SJCRH30 (cell line): Measurements from ENCODE around the gene AKIP1. TPM values are rescaled to one million over a fixed set of nuclear protein-coding genes. Genes with fewer than 3 reads are reported as not detected.

ENCODE experiments used
- DNase-seq, 2 experiments: peaks; one replicate each; pipeline ENCODE4 v3.0.0-alpha.2; 2015 to 2020
- H3K27ac ChIP-seq: fragments of 250-450 bp; sonication (Bioruptor Pico); 2 replicates; pipeline ENCODE4 v1.5.1; 2020; ENCODE audit warnings: mild to moderate bottlenecking, moderate library complexity
- H3K27me3 ChIP-seq: fragments of 250-450 bp; sonication (Bioruptor Pico); 2 replicates; pipeline ENCODE4 v1.5.1; 2020; ENCODE audit warnings: mild to moderate bottlenecking, moderate library complexity
- H3K36me3 ChIP-seq: fragments of 250-450 bp; sonication (Bioruptor Pico); 2 replicates; pipeline ENCODE4 v1.5.1; 2020; ENCODE audit warnings: mild to moderate bottlenecking, moderate library complexity
- H3K4me1 ChIP-seq: fragments of 250-450 bp; sonication (Bioruptor Pico); 2 replicates; pipeline ENCODE4 v1.5.1; 2020; ENCODE audit warnings: mild to moderate bottlenecking, moderate library complexity
- H3K4me3 ChIP-seq: fragments of 250-450 bp; sonication (Bioruptor Pico); 2 replicates; pipeline ENCODE4 v1.5.1; 2020; ENCODE audit warnings: mild to moderate bottlenecking, moderate library complexity
- H3K9me3 ChIP-seq: fragments of 250-450 bp; sonication (Bioruptor Pico); replicated peaks from 2 replicates; pipeline ENCODE4 v1.5.1; 2020; ENCODE audit warnings: mild to moderate bottlenecking, moderate library complexity
- total RNA-seq: library from RNA; depleted of rRNA; stranded (reverse); fragments of >200 nt; shearing (Covaris generic); gene quantifications from 2 replicates; pipeline ENCODE4 v1.2.3, GENCODE V29; 2014; rRNA removed

Gene AKIP1
- total RNA-seq, 1 experiment from 2014 or later: 22.6 TPM

GRCh38 chr11:8961401-8961800, 50.4 kb downstream of the AKIP1 start:
- no peak overlapping the region for H3K27ac ChIP-seq
- H3K4me1 ChIP-seq: peaks cover 4% of the 10 kb centered on the region; the same call in 1 of the 2 replicates
- no peaks in the 10 kb centered on the region for H3K27me3 ChIP-seq
- no peaks in the 10 kb centered on the region; the same call in 1 of the 2 replicates for H3K36me3 ChIP-seq
- no peak overlapping the region for H3K4me3 ChIP-seq
- DNase-seq: no peak
- H3K9me3 ChIP-seq: no peaks in the 10 kb centered on the region

DNA sequence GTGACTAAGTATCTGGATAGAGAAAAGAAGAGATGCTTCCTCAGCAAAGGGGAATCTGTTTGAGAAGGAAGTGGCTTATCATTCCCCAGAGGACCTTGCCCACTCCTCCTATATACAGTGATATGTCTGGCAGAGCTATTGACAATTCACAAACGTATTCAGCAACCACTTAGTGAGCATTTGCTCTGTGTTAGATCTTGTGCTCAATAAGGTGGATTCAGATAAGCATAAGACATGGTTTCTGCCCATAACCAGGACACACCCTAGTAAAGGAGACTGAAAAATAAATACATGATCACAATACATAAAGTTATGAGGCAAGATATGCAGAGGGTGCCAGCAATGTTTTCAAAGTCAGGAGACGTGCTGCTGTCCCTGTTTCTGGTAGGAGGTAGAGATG, 51.9 kb downstream of the AKIP1 start:
- Histone ChIP-seq H3K4me3 (no peak overlapping the region), H3K27ac (no peak overlapping the region), H3K9me3 (no peaks in the 10 kb centered on the region), H3K4me1 (peaks cover 4% of the 10 kb centered on the region; the same call in 1 of the 2 replicates), H3K36me3 (no peaks in the 10 kb centered on the region), H3K27me3 (no peaks in the 10 kb centered on the region)
- DNase-seq: no peak

DNA sequence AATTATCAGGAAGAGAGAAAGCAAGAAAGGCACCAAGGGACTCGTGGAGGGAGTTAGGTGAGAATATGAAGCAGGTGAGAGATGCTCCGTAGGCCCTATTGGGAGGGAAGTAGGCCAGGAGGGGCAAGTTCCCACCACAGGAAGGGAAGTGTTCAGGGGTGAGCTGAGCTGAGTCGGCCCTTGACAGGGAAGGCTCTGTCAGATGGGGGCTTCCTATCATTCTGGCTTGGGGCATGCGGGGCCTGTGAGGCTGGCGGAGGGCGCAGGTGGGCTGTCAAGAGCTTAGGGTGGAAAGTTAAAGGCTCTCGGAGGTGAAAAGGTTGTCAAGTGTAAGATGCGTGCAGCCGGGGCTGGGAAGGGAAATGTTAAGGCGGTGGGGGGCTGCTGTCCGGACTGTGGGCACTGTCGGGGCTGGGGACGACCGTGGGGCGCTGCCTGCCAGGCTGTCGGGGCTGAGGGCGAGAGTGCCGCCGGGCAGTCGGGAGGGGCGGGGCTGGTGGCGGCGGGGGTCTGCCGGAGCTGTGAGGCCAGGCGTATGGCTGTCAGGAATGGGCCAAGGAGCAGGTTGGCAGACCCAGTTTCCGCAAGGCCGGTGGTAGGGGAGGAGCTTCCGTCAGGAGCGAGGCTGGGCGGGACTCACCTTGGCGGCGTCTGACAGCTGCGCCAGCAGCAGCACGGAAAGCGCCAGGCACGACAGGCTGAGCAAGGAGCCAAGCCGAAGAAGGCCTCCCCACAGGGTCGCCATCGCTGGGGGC, 52.8 kb downstream of the AKIP1 start:
- Histone ChIP-seq H3K4me3 (peak overlapping the region; percentile 89), H3K4me1 (peaks cover 4% of the 10 kb centered on the region; the same call in 1 of the 2 replicates), H3K27me3 (no peaks in the 10 kb centered on the region), H3K36me3 (no peaks in the 10 kb centered on the region), H3K9me3 (no peaks in the 10 kb centered on the region), H3K27ac (peak overlapping the region; percentile 78)
- no peak for DNase-seq

DNA sequence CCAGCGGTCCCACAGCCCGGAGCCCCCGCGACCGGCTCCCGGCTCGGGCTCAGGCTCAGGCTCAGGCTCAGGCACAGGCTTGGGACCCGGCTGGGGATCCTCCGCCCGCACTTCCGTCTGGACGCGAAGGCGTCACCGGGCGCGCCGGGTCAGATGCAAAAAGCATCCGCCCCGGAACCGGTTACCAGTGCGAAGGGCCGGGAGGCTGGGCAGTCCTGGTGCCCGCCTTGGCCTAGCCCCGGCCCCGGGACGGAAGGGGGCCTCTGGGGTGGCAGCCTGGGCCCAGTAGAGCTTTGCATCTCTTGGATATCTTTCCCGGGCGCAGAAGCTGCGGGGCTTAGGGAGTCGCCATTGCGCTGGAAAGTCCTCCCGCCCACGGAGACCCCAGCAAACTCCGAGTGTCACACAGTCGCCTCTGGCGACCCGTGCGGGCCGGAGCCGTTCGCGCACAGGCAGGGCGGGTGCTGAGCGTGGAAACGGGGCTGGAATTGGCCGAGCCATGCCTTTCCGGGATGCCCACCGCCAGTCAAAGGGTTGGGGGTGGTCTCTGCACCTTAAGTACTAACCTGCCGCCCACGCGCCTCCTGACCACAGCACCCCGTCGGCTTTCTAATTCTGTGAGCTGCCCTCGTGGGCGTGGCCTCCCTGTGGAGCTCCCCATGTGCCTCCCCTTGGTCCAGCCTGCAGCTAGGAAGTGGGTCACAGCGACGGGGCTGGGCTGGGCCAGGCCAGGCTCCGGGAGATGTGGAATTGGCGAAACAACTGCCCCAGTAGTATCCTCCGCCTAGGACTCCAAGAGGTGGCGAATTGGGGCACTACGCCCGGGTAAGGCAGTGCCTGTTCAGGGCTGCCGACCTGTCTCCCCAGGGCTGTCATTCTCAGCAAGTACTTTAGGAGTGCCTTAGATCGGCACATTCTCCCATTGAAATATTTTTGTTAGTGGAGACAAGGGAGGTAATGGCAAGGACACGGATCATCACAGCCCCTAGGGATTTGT, 53.6 kb downstream of the AKIP1 start, which contains the start of gene TMEM9B:
TSS of gene TMEM9B (minus strand) at position 119 of the 997 bp plus-strand sequence. CDS start 129 bp downstream, outside the sequence.
- Histone ChIP-seq H3K4me1 (peaks cover 4% of the 10 kb centered on the region; the same call in 1 of the 2 replicates), H3K9me3 (no peaks in the 10 kb centered on the region), H3K4me3 (peak within 1 kb of the TSS; percentile 89), H3K36me3 (no peaks in the 10 kb centered on the region), H3K27me3 (no peaks in the 10 kb centered on the region), H3K27ac (peak within 1 kb of the TSS; percentile 78)
- peak; percentile 93 to 94 for DNase-seq

GRCh38 chr11:8967184-8967583, 56.2 kb downstream of the AKIP1 start:
- no peak overlapping the region for H3K27ac ChIP-seq
- peaks cover 4% of the 10 kb centered on the region; the same call in 1 of the 2 replicates for H3K4me1 ChIP-seq
- no peak overlapping the region for H3K4me3 ChIP-seq
- no peaks in the 10 kb centered on the region for H3K27me3 ChIP-seq
- H3K9me3 ChIP-seq: no peaks in the 10 kb centered on the region
- no peak for DNase-seq
- H3K36me3 ChIP-seq: no peaks in the 10 kb centered on the region

Other genes starting within 250 kb of the AKIP1 start
- 2.0 and 3.5 TPM in 2 replicates for gene TRIM66, start 228.5 kb upstream of the AKIP1 start, total RNA-seq
- 1,468 and 1,571 TPM in 2 replicates for gene RPL27A, start 228.4 kb upstream of the AKIP1 start, total RNA-seq
- not detected in 2 replicates for gene C11orf16, start 21.8 kb downstream of the AKIP1 start, total RNA-seq
- not detected in 2 replicates for gene ASCL3, start 31.8 kb downstream of the AKIP1 start, total RNA-seq
- gene TMEM9B, start 53.3 kb downstream of the AKIP1 start, total RNA-seq: 32.3 and 35.9 TPM in 2 replicates
- 10.1 and 13.2 TPM in 2 replicates for gene NRIP3, start 92.8 kb downstream of the AKIP1 start, total RNA-seq
- gene SCUBE2, start 180.4 kb downstream of the AKIP1 start, total RNA-seq: 0.35 and 0.40 TPM in 2 replicates